Caco-2 (cell line): ENCODE measurements around the gene MYO7A. TPM values are rescaled to one million over a fixed set of nuclear protein-coding genes. Genes with fewer than 3 reads are reported as not detected.

Experiments
- BruUV-seq: library from RNA; stranded (reverse); fragments of 400-500 nt; replicated peaks from 2 replicates; lab custom pipeline; 2021; lab: Mats Ljungman, UMichigan
- CTCF ChIA-PET: fragments of 300-600 bp; sonication (Branson Sonifier 250); formaldehyde crosslinking; loops from one replicate; lab custom pipeline; 2022; ENCODE audit warnings: antibody characterized with exemption; lab: Charles Lee
- POLR2A ChIA-PET: fragments of 300-600 bp; sonication (Branson Sonifier 250); formaldehyde crosslinking; loops from one replicate; lab custom pipeline; 2022; ENCODE audit warnings: antibody characterized with exemption; lab: Charles Lee
- DNase-seq, 2 experiments: peaks; one replicate each; pipeline versions ENCODE4 v3.0.0 to v3.0.0-alpha.2; 2020 to 2022
- H3K27me3 ChIP-seq: replicated peaks from 2 replicates; pipeline ENCODE4 v1.6.0; 2011; ENCODE audit warnings: low read length; ENCODE audit not compliant: control insufficient read depth, insufficient read depth
- H3K36me3 ChIP-seq: 2 replicates; pipeline ENCODE4 v1.5.1; 2011; ENCODE audit warnings: low read length; ENCODE audit not compliant: control insufficient read depth, insufficient read depth
- H3K4me1 ChIP-seq: fragments of 250-450 bp; sonication (Bioruptor Pico); 2 replicates; pipeline ENCODE4 v1.5.1; 2020; ENCODE audit warnings: mild to moderate bottlenecking
- H3K4me3 ChIP-seq: 2 replicates; pipeline ENCODE4 v1.5.1; 2011; ENCODE audit warnings: low read depth, mild to moderate bottlenecking, control low read depth, low read length
- H3K9me3 ChIP-seq: fragments of 250-450 bp; sonication (Bioruptor Pico); 2 replicates; pipeline ENCODE4 v1.5.1; 2020; ENCODE audit warnings: mild to moderate bottlenecking, moderate library complexity
- H3K27ac Mint-ChIP-seq: one replicate; pipeline ENCODE4 v1.8.0; 2022; ENCODE audit warnings: mixed read lengths; ENCODE audit not compliant: unreplicated experiment
- H3K27me3 Mint-ChIP-seq: one replicate; pipeline ENCODE4 v1.8.0; 2022; ENCODE audit warnings: mixed read lengths; ENCODE audit not compliant: insufficient read depth, unreplicated experiment
- H3K36me3 Mint-ChIP-seq: one replicate; pipeline ENCODE4 v1.8.0; 2022; ENCODE audit warnings: mild to moderate bottlenecking, mixed read lengths; ENCODE audit not compliant: insufficient read depth, unreplicated experiment
- H3K4me1 Mint-ChIP-seq: one replicate; pipeline ENCODE4 v1.8.0; 2022; ENCODE audit warnings: low read depth, mixed read lengths; ENCODE audit not compliant: unreplicated experiment
- H3K4me3 Mint-ChIP-seq: one replicate; pipeline ENCODE4 v1.8.0; 2022; ENCODE audit warnings: mild to moderate bottlenecking, moderate library complexity, mixed read lengths; ENCODE audit not compliant: unreplicated experiment
- H3K9me3 Mint-ChIP-seq: one replicate; pipeline ENCODE4 v1.8.0; 2022; ENCODE audit warnings: mixed read lengths; ENCODE audit not compliant: unreplicated experiment
- CTCF ChIP-seq, 2 experiments: fragments of 200-600 bp in 1 of 2; IDR thresholded peaks; 1 replicate in 1 of 2; 2 replicates in 1 of 2; pipeline versions ENCODE4 v1.5.1 to v1.8.0; 2011 to 2022; ENCODE audit warnings: antibody characterized with exemption in 1 of 2, control low read depth in 1 of 2, inconsistent platforms in 1 of 2, low read depth in 1 of 2, low read length in 1 of 2, mild to moderate bottlenecking in 1 of 2, moderate library complexity in 1 of 2; ENCODE audit not compliant: insufficient read depth in 1 of 2, severe bottlenecking in 1 of 2, unreplicated experiment in 1 of 2
- intact Hi-C: fragments of 100-400 bp; cut with micrococcal nuclease; formaldehyde crosslinking; loops from one replicate; pipeline ENCODE4 v1.10.0; 2022; ENCODE audit not compliant: unreplicated experiment
- total RNA-seq: library from RNA; stranded (reverse); gene quantifications from 2 replicates; pipeline ENCODE4 v1.2.3, GENCODE V29; 2022

The MYO7A gene
- total RNA-seq, 1 experiment from 2014 or later = 8.9 TPM

GRCh38 chr11:77125191-77125590 lies 2.9 kb upstream of the MYO7A start:
- CTCF ChIA-PET = no interaction called here
- H3K4me3 Mint-ChIP-seq = no peak overlapping the region
- no peaks in the 10 kb centered on the region for H3K27me3 Mint-ChIP-seq
- no peak for DNase-seq
- intact Hi-C loops = loop anchor here (5.0 kb wide), 5 partner anchors 47 to 497 kb away; partner anchors contain the start of gene PAK1
- no TSS peak for BruUV-seq
- no peaks in the 10 kb centered on the region for H3K9me3 ChIP-seq
- no peaks in the 10 kb centered on the region for H3K27me3 ChIP-seq
- no peak overlapping the region for H3K4me3 ChIP-seq
- H3K36me3 Mint-ChIP-seq = peaks cover 17% of the 10 kb centered on the region
- no peak for TF ChIP-seq CTCF (IDR thresholded peaks at IDR 0.05; ENCODE audit: insufficient read depth in 1 of 2, low read depth in 1 of 2, low read length in 1 of 2, severe bottlenecking in 1 of 2, unreplicated experiment in 1 of 2)
- no peak overlapping the region for H3K27ac Mint-ChIP-seq
- H3K4me1 ChIP-seq = peaks cover 10% of the 10 kb centered on the region
- peaks cover 19% of the 10 kb centered on the region for H3K4me1 Mint-ChIP-seq
- POLR2A ChIA-PET = no interaction called here
- no peaks in the 10 kb centered on the region for H3K9me3 Mint-ChIP-seq
- no peaks in the 10 kb centered on the region for H3K36me3 ChIP-seq

GRCh38 chr11:77125695-77126094 lies 2.4 kb upstream of the MYO7A start:
- H3K27me3 ChIP-seq = no peaks in the 10 kb centered on the region
- ChIA-PET CTCF (interaction anchor here (3.3 kb wide), 1 partner anchor 62 kb away, joined by 116 read pairs; no protein-coding TSS in a partner anchor), POLR2A (no interaction called here)
- H3K27ac Mint-ChIP-seq = no peak overlapping the region
- H3K4me1 Mint-ChIP-seq = peaks cover 19% of the 10 kb centered on the region
- H3K9me3 Mint-ChIP-seq = no peaks in the 10 kb centered on the region
- H3K27me3 Mint-ChIP-seq = no peaks in the 10 kb centered on the region
- no peaks in the 10 kb centered on the region for H3K9me3 ChIP-seq
- H3K4me3 Mint-ChIP-seq = no peak overlapping the region
- H3K4me1 ChIP-seq = peaks cover 10% of the 10 kb centered on the region
- no peaks in the 10 kb centered on the region for H3K36me3 ChIP-seq
- no peak for DNase-seq
- no peak for TF ChIP-seq CTCF (IDR thresholded peaks at IDR 0.05; ENCODE audit: insufficient read depth in 1 of 2, low read depth in 1 of 2, low read length in 1 of 2, severe bottlenecking in 1 of 2, unreplicated experiment in 1 of 2)
- H3K4me3 ChIP-seq = no peak overlapping the region
- no TSS peak for BruUV-seq
- H3K36me3 Mint-ChIP-seq = peaks cover 17% of the 10 kb centered on the region
- intact Hi-C loops = loop anchor here (5.0 kb wide), 5 partner anchors 47 to 497 kb away; partner anchors contain the start of gene PAK1

GRCh38 chr11:77126156-77126775 lies 1.8 kb upstream of the MYO7A start:
- no peaks in the 10 kb centered on the region for H3K9me3 ChIP-seq
- Mint-ChIP-seq H3K9me3 (no peaks in the 10 kb centered on the region), H3K27me3 (no peaks in the 10 kb centered on the region), H3K4me1 (peaks cover 19% of the 10 kb centered on the region), H3K36me3 (peaks cover 17% of the 10 kb centered on the region), H3K4me3 (peak overlapping the region; percentile 69), H3K27ac (no peak overlapping the region)
- H3K27me3 ChIP-seq = no peaks in the 10 kb centered on the region
- H3K4me3 ChIP-seq = no peak overlapping the region
- no TSS peak for BruUV-seq
- peaks cover 10% of the 10 kb centered on the region for H3K4me1 ChIP-seq
- no peak for DNase-seq
- ChIA-PET CTCF (interaction anchor here (0.9 to 3.3 kb wide), 16 partner anchors 11 to 432 kb away, joined by 3 to 116 read pairs (median 10); no protein-coding TSS in a partner anchor), POLR2A (interaction anchor here (0.5 to 1.3 kb wide), 2 partner anchors 60 to 79 kb away, joined by 3 read pairs; no protein-coding TSS in a partner anchor)
- no peak for TF ChIP-seq CTCF (IDR thresholded peaks at IDR 0.05; ENCODE audit: insufficient read depth in 1 of 2, low read depth in 1 of 2, low read length in 1 of 2, severe bottlenecking in 1 of 2, unreplicated experiment in 1 of 2)
- intact Hi-C loops = loop anchor here (5.0 kb wide), 5 partner anchors 46 to 496 kb away; partner anchors contain the start of gene PAK1
- no peaks in the 10 kb centered on the region for H3K36me3 ChIP-seq
